ENCODE measurements around the gene IFT81. TPM values are rescaled to one million over a fixed set of nuclear protein-coding genes. Genes with fewer than 3 reads are reported as not detected.
A peak's percentile ranks its signal among the peaks of the same experiment; 100 is the strongest.

IFT81 gene
- total and polyA plus RNA-seq, 2 of the 13 experiments (the other 11 are each of a cell fraction or from before 2014, with no cell fraction given), result 4.2 to 13.0 TPM

DNA sequence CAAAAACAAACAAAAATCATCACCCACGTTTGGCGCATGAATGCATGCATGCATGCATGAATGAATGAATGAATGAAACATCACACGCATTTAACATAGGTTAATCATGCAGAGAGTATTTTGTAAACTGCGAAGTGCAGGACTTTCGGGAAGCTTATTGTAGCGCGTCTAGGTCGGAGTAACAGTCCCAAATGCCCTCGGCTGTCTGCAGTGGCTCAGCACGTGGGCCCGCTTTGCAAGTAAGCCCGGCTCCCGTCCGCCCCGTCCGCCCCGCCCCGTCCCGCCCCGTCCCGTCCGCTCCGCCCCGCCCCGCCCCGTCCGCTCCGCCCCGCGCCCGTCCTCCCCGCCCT is 263 bp upstream of the IFT81 start (continued):
- TF ChIP-seq, protein P1, sequence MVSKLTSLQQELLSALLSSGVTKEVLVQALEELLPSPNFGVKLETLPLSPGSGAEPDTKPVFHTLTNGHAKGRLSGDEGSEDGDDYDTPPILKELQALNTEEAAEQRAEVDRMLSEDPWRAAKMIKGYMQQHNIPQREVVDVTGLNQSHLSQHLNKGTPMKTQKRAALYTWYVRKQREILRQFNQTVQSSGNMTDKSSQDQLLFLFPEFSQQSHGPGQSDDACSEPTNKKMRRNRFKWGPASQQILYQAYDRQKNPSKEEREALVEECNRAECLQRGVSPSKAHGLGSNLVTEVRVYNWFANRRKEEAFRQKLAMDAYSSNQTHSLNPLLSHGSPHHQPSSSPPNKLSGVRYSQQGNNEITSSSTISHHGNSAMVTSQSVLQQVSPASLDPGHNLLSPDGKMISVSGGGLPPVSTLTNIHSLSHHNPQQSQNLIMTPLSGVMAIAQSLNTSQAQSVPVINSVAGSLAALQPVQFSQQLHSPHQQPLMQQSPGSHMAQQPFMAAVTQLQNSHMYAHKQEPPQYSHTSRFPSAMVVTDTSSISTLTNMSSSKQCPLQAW (CRISPR knock-in tag; IDR thresholded peaks at IDR 0.05), result no peak
- TF ChIP-seq, protein P2, sequence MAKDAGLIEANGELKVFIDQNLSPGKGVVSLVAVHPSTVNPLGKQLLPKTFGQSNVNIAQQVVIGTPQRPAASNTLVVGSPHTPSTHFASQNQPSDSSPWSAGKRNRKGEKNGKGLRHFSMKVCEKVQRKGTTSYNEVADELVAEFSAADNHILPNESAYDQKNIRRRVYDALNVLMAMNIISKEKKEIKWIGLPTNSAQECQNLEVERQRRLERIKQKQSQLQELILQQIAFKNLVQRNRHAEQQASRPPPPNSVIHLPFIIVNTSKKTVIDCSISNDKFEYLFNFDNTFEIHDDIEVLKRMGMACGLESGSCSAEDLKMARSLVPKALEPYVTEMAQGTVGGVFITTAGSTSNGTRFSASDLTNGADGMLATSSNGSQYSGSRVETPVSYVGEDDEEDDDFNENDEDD (CRISPR knock-in tag; IDR thresholded peaks at IDR 0.05; ENCODE audit: borderline replicate concordance), result peak; percentile 89
- no peak for TF ChIP-seq HNRNPL (IDR thresholded peaks at IDR 0.05; ENCODE audit: low read depth, low read length)
- TF ChIP-seq CBX5 (CRISPR knock-in tag; IDR thresholded peaks at IDR 0.05; ENCODE audit: borderline replicate concordance), result no peak
- no peak for TF ChIP-seq ZKSCAN1 (IDR thresholded peaks at IDR 0.05; ENCODE audit: low read length)
- no peak for TF ChIP-seq ZNF75D (CRISPR knock-in tag; IDR thresholded peaks at IDR 0.05; ENCODE audit: borderline replicate concordance)
- TF ChIP-seq, protein P3, sequence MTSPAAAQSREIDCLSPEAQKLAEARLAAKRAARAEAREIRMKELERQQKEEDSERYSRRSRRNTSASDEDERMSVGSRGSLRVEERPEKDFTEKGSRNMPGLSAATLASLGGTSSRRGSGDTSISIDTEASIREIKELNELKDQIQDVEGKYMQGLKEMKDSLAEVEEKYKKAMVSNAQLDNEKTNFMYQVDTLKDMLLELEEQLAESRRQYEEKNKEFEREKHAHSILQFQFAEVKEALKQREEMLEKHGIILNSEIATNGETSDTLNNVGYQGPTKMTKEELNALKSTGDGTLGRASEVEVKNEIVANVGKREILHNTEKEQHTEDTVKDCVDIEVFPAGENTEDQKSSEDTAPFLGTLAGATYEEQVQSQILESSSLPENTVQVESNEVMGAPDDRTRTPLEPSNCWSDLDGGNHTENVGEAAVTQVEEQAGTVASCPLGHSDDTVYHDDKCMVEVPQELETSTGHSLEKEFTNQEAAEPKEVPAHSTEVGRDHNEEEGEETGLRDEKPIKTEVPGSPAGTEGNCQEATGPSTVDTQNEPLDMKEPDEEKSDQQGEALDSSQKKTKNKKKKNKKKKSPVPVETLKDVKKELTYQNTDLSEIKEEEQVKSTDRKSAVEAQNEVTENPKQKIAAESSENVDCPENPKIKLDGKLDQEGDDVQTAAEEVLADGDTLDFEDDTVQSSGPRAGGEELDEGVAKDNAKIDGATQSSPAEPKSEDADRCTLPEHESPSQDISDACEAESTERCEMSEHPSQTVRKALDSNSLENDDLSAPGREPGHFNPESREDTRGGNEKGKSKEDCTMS (CRISPR knock-in tag; conservative IDR thresholded peaks at IDR 0.05), result no peak
- no peak for TF ChIP-seq SCMH1 (CRISPR knock-in tag; IDR thresholded peaks at IDR 0.05; ENCODE audit: borderline replicate concordance)
- TF ChIP-seq, protein P4, sequence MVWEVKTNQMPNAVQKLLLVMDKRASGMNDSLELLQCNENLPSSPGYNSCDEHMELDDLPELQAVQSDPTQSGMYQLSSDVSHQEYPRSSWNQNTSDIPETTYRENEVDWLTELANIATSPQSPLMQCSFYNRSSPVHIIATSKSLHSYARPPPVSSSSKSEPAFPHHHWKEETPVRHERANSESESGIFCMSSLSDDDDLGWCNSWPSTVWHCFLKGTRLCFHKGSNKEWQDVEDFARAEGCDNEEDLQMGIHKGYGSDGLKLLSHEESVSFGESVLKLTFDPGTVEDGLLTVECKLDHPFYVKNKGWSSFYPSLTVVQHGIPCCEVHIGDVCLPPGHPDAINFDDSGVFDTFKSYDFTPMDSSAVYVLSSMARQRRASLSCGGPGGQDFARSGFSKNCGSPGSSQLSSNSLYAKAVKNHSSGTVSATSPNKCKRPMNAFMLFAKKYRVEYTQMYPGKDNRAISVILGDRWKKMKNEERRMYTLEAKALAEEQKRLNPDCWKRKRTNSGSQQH (CRISPR knock-in tag; IDR thresholded peaks at IDR 0.05; ENCODE audit: low read depth), result peak; percentile 82; the same call in 1 of the 2 replicates
- no peak for TF ChIP-seq FLYWCH1 (CRISPR knock-in tag; IDR thresholded peaks at IDR 0.05)
- peak; percentile 65 for TF ChIP-seq ZNF777 (CRISPR knock-in tag; IDR thresholded peaks at IDR 0.05)
- TF ChIP-seq REL (CRISPR knock-in tag; conservative IDR thresholded peaks at IDR 0.05), result no peak
- TF ChIP-seq, protein P5, sequence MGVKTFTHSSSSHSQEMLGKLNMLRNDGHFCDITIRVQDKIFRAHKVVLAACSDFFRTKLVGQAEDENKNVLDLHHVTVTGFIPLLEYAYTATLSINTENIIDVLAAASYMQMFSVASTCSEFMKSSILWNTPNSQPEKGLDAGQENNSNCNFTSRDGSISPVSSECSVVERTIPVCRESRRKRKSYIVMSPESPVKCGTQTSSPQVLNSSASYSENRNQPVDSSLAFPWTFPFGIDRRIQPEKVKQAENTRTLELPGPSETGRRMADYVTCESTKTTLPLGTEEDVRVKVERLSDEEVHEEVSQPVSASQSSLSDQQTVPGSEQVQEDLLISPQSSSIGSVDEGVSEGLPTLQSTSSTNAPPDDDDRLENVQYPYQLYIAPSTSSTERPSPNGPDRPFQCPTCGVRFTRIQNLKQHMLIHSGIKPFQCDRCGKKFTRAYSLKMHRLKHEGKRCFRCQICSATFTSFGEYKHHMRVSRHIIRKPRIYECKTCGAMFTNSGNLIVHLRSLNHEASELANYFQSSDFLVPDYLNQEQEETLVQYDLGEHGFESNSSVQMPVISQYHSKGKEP (CRISPR knock-in tag; IDR thresholded peaks at IDR 0.05), result no peak
- no peak for TF ChIP-seq ZNF788 (CRISPR knock-in tag; IDR thresholded peaks at IDR 0.05; ENCODE audit: borderline replicate concordance)
- no peak for TF ChIP-seq ZZZ3 (CRISPR knock-in tag; IDR thresholded peaks at IDR 0.05; ENCODE audit: borderline replicate concordance)
- TF ChIP-seq, protein P6, sequence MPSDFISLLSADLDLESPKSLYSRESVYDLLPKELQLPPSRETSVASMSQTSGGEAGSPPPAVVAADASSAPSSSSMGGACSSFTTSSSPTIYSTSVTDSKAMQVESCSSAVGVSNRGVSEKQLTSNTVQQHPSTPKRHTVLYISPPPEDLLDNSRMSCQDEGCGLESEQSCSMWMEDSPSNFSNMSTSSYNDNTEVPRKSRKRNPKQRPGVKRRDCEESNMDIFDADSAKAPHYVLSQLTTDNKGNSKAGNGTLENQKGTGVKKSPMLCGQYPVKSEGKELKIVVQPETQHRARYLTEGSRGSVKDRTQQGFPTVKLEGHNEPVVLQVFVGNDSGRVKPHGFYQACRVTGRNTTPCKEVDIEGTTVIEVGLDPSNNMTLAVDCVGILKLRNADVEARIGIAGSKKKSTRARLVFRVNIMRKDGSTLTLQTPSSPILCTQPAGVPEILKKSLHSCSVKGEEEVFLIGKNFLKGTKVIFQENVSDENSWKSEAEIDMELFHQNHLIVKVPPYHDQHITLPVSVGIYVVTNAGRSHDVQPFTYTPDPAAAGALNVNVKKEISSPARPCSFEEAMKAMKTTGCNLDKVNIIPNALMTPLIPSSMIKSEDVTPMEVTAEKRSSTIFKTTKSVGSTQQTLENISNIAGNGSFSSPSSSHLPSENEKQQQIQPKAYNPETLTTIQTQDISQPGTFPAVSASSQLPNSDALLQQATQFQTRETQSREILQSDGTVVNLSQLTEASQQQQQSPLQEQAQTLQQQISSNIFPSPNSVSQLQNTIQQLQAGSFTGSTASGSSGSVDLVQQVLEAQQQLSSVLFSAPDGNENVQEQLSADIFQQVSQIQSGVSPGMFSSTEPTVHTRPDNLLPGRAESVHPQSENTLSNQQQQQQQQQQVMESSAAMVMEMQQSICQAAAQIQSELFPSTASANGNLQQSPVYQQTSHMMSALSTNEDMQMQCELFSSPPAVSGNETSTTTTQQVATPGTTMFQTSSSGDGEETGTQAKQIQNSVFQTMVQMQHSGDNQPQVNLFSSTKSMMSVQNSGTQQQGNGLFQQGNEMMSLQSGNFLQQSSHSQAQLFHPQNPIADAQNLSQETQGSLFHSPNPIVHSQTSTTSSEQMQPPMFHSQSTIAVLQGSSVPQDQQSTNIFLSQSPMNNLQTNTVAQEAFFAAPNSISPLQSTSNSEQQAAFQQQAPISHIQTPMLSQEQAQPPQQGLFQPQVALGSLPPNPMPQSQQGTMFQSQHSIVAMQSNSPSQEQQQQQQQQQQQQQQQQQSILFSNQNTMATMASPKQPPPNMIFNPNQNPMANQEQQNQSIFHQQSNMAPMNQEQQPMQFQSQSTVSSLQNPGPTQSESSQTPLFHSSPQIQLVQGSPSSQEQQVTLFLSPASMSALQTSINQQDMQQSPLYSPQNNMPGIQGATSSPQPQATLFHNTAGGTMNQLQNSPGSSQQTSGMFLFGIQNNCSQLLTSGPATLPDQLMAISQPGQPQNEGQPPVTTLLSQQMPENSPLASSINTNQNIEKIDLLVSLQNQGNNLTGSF (CRISPR knock-in tag; IDR thresholded peaks at IDR 0.05), result no peak

Measured in HepG2 (cell line).